ENCODE measurements around the gene TF. TPM values are rescaled to one million over a fixed set of nuclear protein-coding genes. Genes with fewer than 3 reads are reported as not detected.
A peak's percentile ranks its signal among the peaks of the same experiment; 100 is the strongest.

The TF gene
- total and polyA plus RNA-seq, 4 donors: 5,045 to 9,659 (median 6,266) TPM

DNA sequence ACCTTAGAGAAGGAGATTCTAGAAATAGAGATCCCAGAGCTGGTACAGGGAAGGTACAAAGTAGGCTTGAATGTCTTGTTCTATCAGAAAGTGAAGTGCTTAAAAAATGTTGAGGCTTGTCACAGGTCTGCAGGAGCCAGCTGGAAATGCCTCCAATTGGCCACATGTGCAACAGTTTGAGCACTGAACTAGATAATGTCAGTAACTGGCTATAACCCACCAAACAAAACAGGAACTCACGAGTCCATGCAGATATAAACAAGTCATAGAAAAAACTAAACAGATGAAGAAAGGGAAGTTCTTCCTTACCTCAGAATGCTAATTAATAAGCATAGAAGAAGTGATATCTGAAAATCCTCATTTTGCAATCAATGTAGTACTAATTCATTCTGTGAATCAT is 11.9 kb upstream of the TF start:
- TF ChIP-seq RXRA (IDR thresholded peaks at IDR 0.05) (peak in 1 of 2 donors; percentile 37), JUND (IDR thresholded peaks at IDR 0.05) (no peak)
- Histone ChIP-seq H3K4me1 (ENCODE audit: control insufficient read depth in 4 of 4, insufficient read depth in 4 of 4, low read length in 3 of 4) (peaks cover 20 to 57% (median 52%) of the 10 kb centered on the region in 4 donors), H3K36me3 (ENCODE audit: control insufficient read depth in 4 of 4, insufficient read depth in 3 of 4, low read depth in 1 of 4, low read length in 3 of 4) (no peaks in the 10 kb centered on the region), H3K27me3 (ENCODE audit: control insufficient read depth in 4 of 4, insufficient read depth in 4 of 4, low read length in 3 of 4) (no peaks in the 10 kb centered on the region), H3K4me3 (ENCODE audit: low read depth in 1 of 3, low read length in 3 of 3) (peak overlapping the region in 2 of 3 donors; percentile 11 to 15), H3K9me3 (ENCODE audit: control insufficient read depth in 4 of 4, low read length in 3 of 4) (no peaks in the 10 kb centered on the region), H3K9ac (ENCODE audit: low read depth in 1 of 2, low read length in 2 of 2) (no peak overlapping the region), H3K27ac (ENCODE audit: low read depth in 1 of 2, low read length in 2 of 2) (peak overlapping the region; percentile 64 to 79)
- WGBS: 25% methylated on average over 1 of the region's 1 CpG
- no peak for DNase-seq (ENCODE audit: low spot score)

DNA sequence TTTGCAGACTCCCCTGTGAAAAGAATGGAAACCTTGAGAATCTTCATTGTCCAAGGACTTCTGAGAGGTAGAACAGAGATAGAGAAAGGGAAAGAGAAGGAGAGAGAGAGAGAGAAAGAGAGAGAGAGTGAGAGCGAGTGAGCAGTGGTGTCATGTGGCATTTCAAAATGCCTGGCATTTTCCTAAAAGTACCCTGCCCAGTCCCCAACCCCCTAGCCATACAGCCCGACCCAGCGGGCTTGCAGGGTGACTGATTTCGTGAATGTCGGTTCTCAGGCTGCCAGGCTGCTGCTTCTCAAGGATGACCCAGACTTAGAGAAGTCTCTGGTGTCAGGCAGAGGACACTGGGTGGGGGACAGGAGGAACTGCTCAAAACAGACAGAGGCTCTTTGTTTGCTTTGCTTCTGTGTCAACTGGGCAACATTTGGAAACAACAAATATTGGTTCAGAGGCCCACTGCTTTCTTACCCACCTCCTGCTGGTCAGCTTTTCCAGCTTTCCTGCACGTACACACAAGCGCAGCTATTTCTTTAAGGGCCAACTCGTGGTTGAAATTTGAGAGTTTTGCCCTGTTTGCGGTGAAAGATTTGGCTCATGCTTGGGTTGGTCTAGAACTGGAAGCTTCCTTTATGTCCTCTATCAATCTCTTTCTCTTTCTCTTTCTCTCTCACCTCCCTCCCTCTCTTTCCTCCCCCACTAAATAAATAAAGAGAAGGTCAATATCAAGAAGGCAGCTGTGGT is 3.7 kb upstream of the TF start:
- no peak for DNase-seq (ENCODE audit: low spot score)

More for the DNA sequence above, 3.7 kb upstream of the TF start:
- Histone ChIP-seq H3K27me3 (ENCODE audit: control insufficient read depth in 4 of 4, insufficient read depth in 4 of 4, low read length in 3 of 4) (no peaks in the 10 kb centered on the region), H3K27ac (ENCODE audit: low read depth in 1 of 2, low read length in 2 of 2) (peak overlapping the region; percentile 77 to 86), H3K36me3 (ENCODE audit: control insufficient read depth in 4 of 4, insufficient read depth in 3 of 4, low read depth in 1 of 4, low read length in 3 of 4) (peaks cover 0 to 3% (median 0%) of the 10 kb centered on the region in 4 donors), H3K4me1 (ENCODE audit: control insufficient read depth in 4 of 4, insufficient read depth in 4 of 4, low read length in 3 of 4) (peaks cover 13 to 52% (median 42%) of the 10 kb centered on the region in 4 donors), H3K9me3 (ENCODE audit: control insufficient read depth in 4 of 4, low read length in 3 of 4) (no peaks in the 10 kb centered on the region), H3K4me3 (ENCODE audit: low read depth in 1 of 3, low read length in 3 of 3) (peak overlapping the region; percentile 19 to 34 (median 28)), H3K9ac (ENCODE audit: low read depth in 1 of 2, low read length in 2 of 2) (peak overlapping the region in 1 of 2 donors; percentile 32)
- TF ChIP-seq RAD21 (IDR thresholded peaks at IDR 0.05) (peak; percentile 19 to 69), GABPA (IDR thresholded peaks at IDR 0.05 in 1 of 2, conservative IDR thresholded peaks at IDR 0.05 in 1 of 2) (no peak), REST (IDR thresholded peaks at IDR 0.05) (peak; percentile 63), ZBTB33 (IDR thresholded peaks at IDR 0.05) (peak; percentile 84), YY1 (IDR thresholded peaks at IDR 0.05) (peak; percentile 54), FOXA1 (IDR thresholded peaks at IDR 0.05) (peak; percentile 85), JUND (IDR thresholded peaks at IDR 0.05) (peak; percentile 88 to 96), HNF4G (IDR thresholded peaks at IDR 0.05) (peak; percentile 62), ATF3 (IDR thresholded peaks at IDR 0.05) (peak; percentile 6), RXRA (IDR thresholded peaks at IDR 0.05) (peak; percentile 84 to 93), HNF4A (conservative IDR thresholded peaks at IDR 0.05) (peak; percentile 76 to 82), TAF1 (conservative IDR thresholded peaks at IDR 0.05) (no peak), EGR1 (IDR thresholded peaks at IDR 0.05; ENCODE audit: low read depth in 2 of 2) (peak; percentile 35 to 74), SP1 (IDR thresholded peaks at IDR 0.05) (peak; percentile 88), NR2F2 (IDR thresholded peaks at IDR 0.05) (peak; percentile 26), FOXA2 (IDR thresholded peaks at IDR 0.05) (peak; percentile 95)
- TF ChIP-seq, protein P1, sequence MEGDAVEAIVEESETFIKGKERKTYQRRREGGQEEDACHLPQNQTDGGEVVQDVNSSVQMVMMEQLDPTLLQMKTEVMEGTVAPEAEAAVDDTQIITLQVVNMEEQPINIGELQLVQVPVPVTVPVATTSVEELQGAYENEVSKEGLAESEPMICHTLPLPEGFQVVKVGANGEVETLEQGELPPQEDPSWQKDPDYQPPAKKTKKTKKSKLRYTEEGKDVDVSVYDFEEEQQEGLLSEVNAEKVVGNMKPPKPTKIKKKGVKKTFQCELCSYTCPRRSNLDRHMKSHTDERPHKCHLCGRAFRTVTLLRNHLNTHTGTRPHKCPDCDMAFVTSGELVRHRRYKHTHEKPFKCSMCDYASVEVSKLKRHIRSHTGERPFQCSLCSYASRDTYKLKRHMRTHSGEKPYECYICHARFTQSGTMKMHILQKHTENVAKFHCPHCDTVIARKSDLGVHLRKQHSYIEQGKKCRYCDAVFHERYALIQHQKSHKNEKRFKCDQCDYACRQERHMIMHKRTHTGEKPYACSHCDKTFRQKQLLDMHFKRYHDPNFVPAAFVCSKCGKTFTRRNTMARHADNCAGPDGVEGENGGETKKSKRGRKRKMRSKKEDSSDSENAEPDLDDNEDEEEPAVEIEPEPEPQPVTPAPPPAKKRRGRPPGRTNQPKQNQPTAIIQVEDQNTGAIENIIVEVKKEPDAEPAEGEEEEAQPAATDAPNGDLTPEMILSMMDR (IDR thresholded peaks at IDR 0.05; ENCODE audit: low read depth, low read length, missing input control): peak; percentile 22
- TF ChIP-seq, protein P2, sequence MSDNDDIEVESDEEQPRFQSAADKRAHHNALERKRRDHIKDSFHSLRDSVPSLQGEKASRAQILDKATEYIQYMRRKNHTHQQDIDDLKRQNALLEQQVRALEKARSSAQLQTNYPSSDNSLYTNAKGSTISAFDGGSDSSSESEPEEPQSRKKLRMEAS (IDR thresholded peaks at IDR 0.05): peak; percentile 88
- 22% methylated on average over 9 of the region's 9 CpGs for WGBS
